ENCODE data around the gene MCTP1.

The MCTP1 gene

GRCh38 chr5:95070453-95070852, 214.4 kb downstream of the MCTP1 start:
- no peak for DNase-seq

DNA sequence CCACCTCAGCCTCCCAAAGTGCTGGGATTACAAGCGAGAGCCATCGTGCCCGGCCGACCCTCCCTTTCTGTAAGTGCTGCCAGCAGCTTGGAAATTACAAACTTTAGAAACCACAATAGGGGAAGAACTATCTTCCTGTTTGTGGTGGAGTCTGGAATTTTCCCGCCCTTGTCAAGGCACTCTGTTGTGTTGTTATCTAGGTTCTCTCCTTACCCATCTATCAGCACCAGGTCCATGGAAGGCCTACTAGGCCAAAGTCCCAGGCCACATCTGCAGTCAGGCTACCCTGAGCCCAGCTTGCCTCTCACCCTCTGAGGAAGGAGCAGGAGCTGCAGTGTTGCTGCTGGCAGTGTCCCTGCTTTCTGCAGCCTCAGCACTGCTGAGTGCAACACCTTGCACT, 214.9 kb downstream of the MCTP1 start:
- DNase-seq = no peak

DNA sequence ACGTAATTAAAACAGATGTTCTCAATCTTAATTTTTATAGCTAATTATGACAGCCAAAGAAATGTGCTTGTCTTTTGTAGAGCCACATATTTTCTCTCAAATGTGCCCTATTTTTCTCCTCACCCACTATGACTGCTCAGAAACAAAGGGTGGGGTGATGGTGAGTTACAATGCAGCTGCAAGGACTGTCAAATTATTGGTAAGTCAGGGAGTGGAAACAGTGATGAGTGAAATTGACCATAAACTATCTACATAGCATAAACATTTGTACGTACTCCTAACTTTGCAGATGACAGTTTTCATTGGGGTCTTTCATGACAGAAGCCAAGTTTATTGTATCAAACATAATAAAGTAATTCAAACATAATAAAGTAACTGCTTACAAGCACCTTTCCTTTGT, 215.9 kb downstream of the MCTP1 start:
- DNase-seq = no peak

- no peak for DNase-seq
Measured at GRCh38 chr5:95068289-95068910, 216.5 kb downstream of the MCTP1 start.

- no peak for DNase-seq
Measured at GRCh38 chr5:95066048-95066447, 218.8 kb downstream of the MCTP1 start.

DNA sequence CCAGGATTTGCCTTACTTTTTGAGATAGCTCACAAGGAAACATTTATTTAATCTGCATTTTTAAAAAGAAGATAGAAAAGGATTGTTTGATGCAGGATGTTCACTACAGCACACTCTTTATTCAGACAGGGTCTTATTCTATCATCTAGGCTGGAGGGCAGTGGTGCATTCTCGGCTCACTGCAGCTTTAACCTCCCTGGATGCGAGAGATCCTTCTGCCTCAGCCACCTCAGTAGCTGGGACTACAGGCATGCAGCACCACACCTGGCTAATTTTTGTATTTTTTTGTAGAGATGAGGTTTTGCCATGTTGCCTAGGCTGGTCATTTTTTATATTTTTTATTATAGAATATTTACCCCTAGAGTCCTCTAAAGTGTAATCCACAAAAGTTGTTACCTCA, 221.4 kb downstream of the MCTP1 start:
- DNase-seq = no peak

DNA sequence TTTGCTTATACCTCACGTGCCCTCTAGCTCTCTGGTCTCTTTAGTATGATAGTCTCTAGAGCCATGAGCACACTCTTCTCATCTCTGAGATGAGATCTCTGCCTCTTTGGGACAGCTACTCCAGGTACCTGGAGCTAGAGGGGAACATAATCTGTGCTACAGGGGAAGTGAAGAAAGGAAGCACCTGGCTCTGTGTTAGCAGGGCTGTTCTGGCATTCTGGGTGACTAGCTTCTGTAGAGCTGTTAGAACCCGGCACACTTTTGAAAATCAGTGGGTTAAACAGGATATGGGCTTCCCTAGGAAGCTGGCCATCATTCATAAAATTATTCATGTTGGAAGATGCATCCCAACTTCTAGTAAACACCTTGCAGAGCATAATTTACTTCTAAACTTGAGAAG, 224.8 kb downstream of the MCTP1 start:
- no peak for DNase-seq

DNA sequence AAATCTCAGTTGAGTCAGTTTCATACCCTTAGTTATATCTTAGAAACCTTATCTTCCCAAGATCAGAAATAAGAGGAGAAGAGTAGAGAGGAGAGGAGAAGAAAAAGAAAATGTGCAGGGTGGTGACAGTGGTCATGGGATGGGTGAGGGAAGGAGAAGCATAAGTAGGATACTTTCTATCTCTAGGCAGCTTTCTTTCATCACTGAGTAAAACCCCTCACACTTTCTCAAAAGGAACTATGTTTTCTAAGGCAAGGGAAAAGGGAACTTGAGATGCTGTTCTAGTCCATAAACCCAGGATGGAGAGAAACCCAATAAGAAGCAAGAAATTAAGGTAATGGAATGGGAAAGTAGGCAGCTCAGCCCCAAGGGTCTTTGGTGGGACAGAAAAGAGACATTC, 225.3 kb downstream of the MCTP1 start:
- DNase-seq = no peak

DNA sequence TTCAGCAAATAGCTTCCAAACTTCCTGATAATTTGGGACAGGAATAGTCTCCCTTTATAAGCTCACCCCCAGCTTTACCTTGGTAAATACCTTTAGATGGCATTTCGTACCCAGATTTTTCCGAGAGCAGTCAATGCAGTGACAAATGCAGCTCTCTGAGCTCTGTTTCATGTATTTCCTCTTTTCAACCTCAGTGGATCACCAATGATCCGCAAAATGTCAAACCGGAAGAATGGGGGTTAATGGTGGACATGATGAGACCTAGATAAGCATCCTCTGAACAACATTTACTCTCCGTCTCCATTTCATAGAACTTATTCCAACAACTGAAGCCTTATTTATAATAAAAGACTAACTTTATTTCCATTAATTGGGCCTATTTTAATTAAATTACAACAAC, 227.3 kb downstream of the MCTP1 start:
- no peak for DNase-seq

GRCh38 chr5:95053253-95053652, 231.6 kb downstream of the MCTP1 start:
- DNase-seq = no peak

GRCh38 chr5:95050708-95051107, 234.2 kb downstream of the MCTP1 start:
- DNase-seq = no peak

DNA sequence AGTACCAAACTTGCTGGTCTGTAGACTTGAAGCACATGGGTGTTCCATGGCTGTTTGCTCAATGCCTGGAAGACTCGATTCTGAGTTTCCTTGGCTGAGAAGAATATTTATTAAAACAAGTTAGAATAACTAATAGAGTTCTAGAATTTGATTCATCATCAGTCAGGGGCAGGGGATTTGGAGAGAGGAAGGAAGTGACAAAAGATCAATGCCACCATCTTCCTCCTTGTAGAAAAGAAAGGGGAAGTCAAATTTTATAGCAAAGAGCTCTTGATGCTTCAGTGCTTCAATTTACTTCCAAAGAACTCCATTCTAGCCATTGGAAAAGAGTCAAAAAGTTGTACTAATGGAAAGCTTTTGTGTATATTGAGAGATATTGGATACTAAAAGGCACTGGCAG, 236.3 kb downstream of the MCTP1 start:
- no peak for DNase-seq

DNA sequence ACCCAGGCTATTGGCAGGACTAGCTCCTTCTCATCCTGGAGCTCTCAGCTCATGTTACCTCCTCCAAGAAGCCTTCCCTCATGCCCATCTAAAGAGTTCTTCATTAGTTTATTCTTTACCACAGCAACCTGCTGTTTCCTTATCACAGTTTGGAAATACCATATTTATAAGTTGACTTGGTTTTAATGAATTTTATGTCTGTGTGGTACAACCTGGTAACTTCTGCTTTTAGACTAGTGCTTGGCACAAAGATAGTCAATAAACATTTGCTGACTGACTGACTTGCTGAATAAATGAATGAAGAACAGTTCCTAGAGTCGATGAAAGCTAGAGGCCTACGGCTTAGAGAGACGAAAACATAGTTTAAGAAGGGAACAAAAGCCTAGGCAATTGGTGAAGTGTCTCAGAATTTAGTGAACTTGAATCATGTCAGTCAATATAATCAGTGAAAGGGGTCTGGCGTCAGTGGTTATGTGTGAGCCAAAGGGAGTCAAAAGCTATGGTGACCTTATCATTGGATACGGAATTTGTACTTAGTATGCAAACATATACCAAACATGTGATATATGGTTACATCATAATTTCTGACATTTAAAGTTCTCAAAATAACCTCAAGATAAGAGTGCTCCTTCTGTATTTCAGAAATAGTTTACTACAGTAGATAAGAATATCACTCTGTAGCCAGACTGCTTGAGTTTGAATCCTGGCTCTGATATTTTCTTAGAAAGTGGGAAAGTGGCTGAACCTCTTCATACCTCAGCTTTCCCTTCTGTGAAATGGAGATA, 239.5 kb downstream of the MCTP1 start:
- DNase-seq = no peak

DNA sequence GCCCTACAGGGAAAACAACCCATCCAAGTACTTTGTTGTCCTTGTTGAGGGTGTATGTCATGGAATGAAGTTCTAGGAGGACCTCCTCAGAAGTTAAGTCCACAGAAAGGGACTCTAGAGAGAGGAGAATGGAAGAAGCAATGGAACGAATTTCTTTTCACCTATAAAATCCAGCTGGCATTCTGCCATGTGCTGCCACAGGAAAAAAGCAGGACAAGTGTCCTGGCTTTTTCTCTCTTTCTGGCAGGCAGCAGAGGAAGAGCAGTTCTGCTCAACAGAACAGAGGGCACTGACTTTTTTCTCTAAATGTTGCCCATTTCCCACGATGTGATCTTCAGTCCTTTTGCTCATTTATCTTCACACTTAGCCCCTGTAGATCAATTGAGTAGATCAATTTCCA, 240.8 kb downstream of the MCTP1 start:
- DNase-seq = no peak

DNA sequence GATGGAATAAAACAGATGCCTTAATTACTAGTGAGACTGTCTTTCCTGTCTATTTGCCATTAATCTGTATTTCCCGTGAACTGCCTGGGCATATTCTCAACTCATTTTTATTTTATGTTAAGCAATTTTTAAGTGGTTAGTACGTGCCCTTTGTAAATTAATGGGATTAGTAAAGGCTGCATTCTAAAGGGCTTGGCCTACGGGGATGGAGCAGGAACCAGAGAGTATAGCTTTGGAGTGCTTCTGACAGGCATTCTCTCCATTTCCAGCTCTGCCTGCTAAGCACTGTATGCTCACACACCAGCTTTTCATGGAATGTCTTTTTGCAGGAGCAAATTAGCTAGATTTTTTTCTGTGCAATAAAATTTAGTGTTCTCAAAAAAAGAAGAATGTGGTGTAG, 241.2 kb downstream of the MCTP1 start:
- DNase-seq = no peak

GRCh38 chr5:95043234-95043633, 241.7 kb downstream of the MCTP1 start:
- DNase-seq = no peak

GRCh38 chr5:95042037-95042436, 242.9 kb downstream of the MCTP1 start:
- DNase-seq = no peak

GRCh38 chr5:95035891-95036685, 248.8 kb downstream of the MCTP1 start:
- no peak for DNase-seq

DNA sequence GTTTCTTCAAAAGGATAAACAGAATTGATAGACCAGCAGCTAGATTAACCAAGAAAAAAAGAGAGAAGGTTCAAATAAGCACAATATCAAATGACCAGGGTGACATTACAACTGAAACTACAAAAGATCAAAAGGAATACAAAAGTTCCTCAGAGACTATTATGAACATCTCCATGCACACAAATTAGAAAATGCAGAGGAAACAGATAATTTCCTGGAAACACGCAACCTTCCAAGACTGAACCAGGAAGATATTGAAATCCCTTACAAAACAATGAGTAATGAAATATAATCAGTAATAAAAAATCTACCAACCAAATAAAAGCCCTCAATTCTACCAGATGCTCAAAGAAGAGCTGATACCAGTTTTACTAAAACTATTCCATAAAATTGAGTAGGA, 252.1 kb downstream of the MCTP1 start:
- no peak for DNase-seq

DNA sequence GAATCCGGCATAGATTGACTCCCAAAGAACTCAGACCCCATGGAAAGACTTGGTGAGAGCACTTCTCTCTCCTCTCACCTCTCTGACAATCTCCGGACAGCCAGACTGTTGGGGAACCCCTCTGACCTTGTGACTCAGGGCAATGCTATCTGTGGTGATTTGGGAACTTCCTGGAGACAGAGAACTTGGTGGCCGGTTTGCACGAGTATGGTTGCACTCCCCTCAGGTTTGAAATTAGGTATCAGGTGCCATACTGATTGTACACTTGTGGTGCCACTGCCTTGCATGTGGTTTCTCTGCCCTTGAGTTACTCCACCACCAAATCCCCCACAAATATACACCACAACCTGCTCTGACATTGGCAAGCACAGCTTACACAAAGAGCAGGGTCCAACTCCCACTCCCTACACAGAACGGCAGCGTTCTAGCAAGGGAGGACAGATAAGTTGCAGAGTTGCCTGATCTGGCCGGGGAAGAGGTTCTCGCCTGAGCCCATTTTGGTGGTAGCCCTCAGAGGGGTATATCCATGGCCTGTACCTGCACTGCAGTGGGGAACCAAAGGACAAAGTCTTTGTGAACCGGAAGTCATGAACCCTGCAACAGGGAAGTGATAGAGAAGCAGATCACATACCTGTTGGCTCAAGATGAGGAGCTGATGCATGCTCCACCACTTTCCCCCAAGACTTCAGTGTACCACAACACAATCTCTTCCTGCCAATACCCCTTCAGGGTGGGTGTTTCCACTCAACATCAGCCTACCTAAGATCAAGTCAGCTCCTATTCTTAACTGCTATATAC, 255.1 kb downstream of the MCTP1 start:
- DNase-seq = no peak

DNA sequence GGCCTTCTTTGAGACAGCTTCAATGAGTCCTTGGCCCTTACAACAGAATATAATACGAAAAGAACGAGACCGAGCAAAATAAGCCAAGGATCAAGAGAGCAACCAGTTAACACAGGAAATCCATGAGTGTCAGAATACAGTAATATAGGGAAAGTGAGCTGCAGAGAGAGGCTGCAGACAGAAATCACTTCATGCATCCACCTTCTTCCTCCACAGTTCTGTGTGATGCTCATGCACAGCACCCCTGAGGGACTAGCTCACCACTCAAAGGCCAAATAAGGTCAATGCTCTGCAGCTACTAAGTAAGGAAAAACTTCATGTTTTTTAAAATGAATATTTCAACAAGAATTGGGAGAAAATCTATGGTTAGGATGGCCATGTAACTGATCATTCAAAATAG, 257.1 kb downstream of the MCTP1 start:
- DNase-seq = no peak

DNA sequence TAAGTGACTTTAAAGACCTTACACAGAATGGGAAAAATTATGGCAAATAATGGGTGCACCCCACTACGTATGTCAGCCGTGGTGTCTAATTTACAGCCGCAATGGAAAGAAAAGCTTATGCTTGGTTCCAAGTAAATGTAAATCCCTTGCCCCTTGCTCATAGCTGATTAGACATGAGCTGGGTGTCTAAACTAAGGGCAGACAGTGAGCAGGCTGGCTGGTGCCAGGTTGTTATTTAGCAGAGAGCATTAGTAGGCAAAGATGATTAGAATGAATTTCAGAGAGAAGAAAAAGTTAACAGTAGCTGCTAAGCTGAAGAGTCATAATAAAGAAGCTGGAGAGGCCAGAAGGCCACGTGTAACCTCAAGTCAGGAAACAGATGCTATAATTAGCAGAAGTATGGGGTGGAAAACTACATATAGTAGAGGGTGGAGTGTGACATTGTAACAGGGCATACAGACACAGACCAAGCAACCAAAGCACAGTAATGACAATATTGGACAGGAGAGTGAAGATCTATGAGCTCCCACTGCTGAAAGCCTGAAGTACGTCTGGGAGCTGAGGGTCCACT, 257.7 kb downstream of the MCTP1 start:
- DNase-seq = no peak

DNA sequence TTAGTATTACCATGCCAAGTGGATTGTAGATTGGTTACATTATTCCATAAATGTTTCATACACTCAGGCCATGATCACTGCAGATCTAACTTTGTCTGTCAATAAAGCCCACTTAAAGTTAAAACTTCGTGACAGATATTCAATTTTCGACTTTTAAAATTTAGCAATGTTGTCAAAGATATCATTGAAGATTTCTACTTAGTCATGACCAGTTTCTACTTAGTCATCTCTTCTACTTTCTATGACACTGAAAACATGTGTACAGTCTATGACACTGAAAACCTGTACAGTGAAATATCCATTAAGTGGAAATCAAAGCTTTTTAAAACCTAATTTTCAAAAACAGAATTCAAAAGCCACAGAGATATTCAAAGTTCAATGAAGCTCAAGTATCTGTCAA, 258.2 kb downstream of the MCTP1 start:
- no peak for DNase-seq

Data from effector CD4-positive, alpha-beta T cell (primary cell).